Stimulated activated CD8-positive, alpha-beta memory T cell treated with anti-CD3 and anti-CD28 coated beads, Interleukin-12 subunit alpha, Interleukin-12 subunit beta, amount 100 ng/mL, for 4 hours (primary cell): ENCODE results near the gene TTC7B.

Source experiments
- DNase-seq: peaks from one replicate; pipeline ENCODE4 v3.0.0-alpha.2; 2020; ENCODE audit warnings: low read depth

TTC7B gene

DNA sequence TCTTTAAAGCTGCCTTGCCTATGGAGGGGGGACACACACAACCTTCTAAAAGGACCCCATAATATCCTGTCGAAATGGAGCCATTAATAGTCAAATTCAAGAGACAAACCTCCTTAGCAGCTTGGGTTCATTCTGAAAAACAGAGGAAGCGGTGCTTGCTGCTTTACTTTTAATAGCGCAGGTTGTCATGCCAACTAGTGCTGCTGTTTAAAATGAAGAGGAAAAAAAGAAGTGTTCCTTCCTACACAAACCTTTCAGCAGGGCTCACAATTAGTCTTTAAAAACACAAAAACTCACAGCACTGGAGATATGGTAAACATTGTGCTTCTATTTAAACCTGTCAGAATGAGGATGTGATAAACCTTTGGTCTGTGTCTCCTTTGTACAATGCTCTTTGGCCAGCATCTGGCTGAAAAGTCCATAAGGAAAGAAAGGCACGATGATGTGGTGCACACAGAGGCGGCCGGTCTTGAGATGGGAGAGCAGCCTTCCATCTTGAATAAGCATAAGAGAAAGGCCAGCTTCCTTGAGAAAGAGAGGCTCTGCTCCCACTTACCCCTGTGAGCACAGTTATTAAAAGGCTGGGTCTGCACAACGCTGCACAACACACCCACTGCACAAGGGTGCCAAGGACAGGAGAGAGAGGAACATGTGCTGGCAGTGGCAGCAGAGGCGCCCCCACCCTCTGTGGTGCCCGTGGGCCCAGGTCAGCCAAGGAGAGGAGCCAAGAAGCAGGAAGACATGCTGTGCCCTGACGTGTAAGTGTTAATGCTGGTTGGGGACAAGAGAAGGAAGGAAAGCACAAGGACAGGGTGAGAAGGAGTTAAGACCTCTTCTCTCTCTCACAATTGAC lies 144.6 kb downstream of the TTC7B start:
- no peak for DNase-seq

DNA sequence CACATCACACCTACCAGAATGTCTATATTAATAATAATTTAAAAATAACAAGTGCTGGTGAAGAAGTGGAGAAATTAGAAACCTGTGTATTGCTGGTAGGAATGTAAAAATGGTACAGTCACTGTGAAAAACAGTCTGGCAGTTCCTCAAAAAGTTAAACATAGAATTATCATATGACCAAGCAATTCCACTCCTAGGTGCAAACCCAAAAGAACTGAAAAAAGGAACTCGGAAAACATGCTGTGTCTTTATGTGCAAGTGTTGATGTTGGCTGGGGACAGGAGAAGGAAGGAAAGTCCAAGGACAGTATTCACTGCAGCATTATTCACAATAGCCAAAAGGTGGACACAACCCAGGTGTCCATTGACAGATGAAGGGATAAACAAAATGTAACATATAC lies 146.5 kb downstream of the TTC7B start:
- DNase-seq: no peak

DNA sequence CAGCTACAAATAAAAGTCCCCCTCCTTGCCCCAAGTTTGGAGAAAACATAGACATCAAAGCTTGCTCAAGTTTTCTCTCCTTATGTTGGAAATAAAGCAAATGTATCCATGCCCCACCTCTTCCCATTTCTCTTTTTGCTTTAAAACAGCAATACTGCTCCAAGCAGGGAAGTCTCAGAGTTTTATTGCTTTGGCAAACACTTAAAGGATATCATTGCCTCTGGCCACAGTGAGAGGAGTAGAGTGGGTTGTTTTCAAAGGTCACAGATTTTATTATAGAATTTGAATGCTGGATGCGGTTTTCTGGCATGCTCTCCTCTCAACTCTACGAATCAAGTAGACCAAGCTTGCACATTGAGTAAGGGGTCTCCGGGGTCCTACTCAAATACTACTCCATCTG lies 149.7 kb downstream of the TTC7B start:
- DNase-seq: no peak

DNA sequence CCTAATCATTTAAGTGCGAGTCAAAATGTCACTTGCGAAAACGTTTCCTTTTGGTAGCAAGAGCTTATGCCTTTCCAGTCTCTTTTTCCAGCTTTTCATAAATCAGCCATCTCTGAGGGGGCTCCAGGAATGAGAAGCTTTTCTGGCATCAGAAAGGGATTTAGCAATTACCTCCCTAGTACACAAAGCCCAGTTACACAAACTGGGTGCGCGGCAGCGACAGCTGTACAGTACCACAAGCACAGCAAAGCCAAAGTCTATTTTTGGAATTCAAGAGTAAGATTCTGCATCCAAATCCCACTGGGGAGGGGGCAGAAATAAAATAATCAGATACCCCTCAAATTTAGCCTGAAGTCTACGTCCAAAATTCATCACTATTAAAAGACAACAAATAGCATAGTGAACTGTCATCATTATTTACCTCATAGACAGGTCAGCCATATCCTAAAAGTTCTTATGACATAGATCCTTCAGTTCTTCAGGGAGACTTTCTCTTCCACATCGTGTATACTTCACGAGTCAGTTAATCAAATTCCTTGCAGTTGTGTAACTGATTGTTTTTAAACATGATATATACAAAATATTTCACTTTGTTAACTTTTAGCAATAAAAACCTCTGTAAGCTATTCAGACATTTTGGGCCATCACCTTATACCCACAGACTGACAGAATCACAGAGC lies 150.8 kb downstream of the TTC7B start:
- DNase-seq: no peak

DNA sequence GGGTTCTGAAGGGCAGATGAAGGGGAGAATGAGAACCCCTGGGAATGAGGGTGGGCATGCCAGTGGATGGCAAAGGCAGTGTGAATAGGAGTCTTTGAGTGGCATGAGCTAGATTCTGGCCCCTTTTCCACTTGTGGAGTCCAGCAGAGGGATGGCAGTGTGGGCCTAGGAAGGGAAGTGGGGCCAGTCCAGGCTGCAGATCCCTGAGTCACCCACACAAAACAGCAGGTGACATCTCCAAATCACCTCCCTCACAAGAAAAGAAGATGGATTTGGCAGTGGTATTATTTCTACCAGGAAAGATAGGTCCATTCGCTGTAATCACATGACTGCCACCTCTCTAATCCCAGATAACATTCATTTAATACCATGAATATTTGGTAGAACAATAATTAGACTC lies 151.3 kb downstream of the TTC7B start:
- no peak for DNase-seq

DNA sequence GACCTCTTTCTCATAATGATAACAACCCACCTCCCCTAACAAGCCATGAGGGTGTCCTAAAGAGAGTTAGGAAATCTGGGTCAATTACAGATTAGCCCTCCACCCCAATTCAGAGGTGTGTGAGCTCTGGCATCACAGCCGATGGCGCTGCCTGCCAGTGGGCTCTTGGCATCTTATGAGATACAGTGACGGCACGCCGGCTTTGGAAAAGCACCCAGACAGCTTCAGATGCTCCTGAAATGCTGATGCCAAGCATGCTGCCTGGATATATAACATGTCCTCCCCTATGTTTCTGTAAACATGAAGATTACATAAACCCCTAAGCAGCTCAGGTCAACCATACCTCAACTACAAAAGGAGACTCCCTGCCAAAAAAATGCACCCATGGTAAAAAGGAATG lies 152.6 kb downstream of the TTC7B start:
- no peak for DNase-seq

DNA sequence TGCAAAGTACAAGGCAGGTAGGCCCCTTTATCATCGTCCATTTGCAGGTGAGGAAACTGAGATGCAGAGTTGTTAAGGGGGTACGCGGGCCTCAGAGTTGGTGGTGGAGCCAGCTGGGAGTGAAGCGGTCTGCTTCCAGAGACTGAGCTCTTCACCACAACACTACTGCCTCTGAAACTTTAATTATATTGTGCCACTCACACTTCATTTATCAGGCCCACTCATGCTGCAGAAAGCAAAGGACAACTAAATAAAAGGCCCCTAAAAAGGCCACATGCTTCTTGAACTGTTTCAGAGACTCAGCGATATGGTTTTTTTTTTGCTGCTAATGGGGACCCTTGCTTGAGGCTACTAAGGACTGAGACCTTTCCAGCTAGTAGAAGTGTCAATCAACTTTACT lies 153.1 kb downstream of the TTC7B start:
- DNase-seq: no peak

DNA sequence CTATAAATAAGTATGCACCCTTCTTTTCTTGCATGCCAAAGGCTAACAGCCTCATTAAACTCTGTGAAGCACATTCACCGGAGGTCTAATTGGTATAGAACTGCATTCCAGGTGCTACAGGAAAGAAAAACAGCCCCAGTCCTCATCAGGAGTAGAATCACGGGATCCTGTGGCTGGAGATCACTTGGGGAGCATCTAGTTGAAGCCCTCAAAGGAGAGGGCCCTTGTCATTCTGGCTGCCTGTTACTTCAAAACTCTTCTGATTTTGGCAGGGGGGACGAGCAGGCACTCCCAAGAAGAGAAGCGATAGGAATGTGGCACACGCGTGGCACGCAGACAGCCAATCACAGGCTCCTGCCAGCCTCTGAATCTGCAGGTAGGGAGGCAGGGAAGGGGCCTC lies 154.4 kb downstream of the TTC7B start:
- no peak for DNase-seq

DNA sequence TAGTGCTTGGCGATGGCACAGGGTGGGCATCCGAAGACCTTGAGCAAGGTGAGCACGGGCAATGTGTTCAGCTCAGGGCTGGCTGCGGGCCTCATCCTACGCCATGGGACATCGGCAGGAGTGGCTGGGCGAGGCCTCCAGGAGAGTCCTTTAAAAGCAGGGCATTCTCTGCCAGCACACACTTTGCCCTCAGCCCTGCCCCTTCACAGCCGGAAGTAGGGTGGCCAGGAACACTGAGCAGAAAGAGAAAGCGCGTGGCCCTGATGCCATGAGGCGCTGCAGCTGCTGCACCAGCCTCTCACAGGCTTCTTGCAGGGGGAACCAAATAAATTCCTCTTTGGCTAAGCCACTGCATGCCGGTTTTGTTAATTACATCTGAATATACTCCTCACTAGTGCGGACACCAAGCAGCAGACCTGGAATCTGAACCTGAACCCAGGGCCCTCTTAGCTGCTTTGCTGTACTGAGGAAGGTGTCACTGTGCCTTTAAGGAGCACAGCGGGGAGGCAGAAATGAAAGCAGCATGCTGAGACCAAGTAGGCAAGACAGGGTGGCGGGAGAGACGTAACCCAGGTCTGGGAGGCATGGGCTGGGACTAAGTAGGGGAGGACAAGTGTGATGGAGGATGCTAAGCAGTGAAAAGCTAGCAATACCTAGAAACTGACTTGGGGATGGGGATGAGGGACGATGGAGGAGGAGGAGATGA lies 155.2 kb downstream of the TTC7B start:
- DNase-seq: no peak

DNA sequence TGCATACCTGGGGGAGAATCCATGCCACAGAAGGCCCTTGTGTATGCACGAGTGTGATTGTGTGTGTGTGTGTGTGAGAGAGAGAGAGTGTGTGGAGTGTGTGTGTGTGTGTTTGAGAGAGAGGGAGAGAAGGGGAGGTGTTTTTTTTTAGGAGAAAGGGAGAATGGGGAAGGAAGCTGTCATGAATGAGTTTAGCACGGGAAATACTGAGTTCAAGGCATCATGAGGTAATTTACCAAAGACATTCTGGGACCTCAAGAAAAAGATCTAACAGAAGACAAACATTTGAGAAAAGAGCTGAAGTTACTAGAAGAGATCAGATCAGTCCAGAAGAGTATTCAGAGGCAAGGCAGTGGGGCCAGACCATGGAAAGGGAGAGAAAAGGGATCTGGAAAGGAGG lies 157.1 kb downstream of the TTC7B start:
- DNase-seq: no peak

DNA sequence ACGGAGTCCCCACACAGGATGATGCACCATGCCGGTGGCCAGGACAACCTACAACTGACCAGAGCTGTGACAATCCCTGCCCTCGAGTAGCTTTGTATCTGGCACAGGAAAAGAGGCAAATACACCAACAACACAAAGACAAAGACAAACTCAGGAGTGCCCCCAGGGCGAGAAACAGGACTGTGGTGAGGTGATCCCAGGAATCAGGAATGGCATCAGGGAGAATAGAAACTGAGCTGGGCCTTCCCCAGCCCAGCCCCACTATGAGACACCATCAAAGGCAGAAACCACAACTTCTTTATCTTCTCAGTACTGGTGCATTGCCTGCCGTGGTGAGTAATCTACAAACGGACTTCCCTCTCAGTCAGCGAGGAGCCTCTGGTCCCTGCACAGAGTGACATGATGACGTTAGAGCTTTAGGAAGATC lies 157.7 kb downstream of the TTC7B start:
- no peak for DNase-seq

DNA sequence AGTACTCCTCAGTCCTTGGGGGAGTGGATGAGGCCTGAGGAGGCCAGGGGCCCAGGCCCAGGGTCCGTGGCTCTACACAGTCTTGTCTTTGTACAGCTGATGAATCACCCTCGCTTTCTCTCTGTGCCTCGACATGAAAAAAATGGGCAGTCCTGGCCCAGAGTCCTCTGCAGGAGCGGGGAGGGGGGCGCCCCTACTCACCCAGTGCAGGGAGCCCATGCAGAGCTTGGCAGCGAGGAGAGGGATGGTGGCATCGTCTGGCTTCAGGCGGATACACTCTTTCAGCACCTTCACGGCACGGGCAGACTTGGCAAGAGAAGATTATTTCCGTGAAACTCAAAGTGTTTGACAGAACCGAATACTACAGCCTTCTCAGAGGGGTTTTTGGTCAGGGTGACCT lies 159.3 kb downstream of the TTC7B start:
- DNase-seq: no peak

DNA sequence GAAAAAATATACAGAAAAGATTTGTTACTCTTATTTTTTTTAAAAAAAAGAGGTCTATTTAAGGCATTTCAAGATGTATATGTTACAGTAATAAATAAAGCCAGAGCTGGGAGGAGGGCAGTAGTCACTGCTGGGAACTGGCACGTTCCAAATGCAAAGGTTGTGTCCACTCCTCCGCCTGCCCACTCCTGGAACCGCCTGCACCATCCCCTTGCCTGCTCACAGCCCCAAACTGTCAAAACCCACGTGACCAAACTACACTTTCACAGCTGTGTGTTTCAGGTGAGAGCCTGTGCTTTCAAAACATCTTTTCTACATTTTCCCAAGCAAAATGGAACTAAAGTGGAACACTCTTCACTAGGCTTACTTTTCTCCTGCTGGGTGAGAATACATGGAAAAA lies 160.4 kb downstream of the TTC7B start:
- no peak for DNase-seq

DNA sequence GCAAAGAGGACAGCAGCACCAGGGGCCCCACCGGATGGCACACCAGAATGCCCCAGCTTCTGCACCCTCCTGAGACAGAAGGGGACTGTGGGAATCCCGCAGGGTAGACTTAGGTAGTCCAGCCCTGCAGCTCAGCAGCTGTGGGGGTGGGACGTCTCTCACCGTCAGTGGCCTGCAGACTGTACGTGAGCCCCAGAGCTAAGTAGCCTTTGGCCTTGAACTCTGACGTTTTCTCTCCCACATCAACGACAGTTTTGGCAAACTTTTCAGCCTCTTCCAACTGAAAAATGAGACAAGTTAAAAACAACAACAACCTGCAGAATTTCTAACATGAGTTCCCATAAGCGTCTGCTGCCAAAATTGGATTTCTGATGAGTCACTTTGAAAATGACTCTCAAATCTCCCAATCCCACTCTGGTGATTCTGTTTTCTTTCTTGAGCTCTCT lies 161.4 kb downstream of the TTC7B start:
- DNase-seq: no peak

DNA sequence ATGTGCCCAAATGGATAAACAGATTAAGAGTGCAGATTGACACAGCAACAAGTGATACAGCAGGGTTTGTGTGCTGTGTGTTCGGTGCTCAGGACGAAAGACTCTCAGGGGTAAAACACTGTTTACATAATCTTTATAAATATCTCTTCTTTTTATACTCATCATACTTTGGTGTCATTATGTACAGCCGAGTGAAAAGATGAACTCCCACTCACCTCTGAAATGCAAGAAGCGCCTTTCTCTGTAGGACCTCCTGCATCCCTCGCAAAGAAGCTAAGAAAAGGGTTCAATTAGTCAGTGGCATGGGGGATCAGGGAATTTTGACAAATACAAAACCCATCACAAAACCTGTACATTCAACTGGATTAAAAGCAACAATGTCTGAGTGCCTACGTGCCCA lies 163.6 kb downstream of the TTC7B start:
- no peak for DNase-seq

DNA sequence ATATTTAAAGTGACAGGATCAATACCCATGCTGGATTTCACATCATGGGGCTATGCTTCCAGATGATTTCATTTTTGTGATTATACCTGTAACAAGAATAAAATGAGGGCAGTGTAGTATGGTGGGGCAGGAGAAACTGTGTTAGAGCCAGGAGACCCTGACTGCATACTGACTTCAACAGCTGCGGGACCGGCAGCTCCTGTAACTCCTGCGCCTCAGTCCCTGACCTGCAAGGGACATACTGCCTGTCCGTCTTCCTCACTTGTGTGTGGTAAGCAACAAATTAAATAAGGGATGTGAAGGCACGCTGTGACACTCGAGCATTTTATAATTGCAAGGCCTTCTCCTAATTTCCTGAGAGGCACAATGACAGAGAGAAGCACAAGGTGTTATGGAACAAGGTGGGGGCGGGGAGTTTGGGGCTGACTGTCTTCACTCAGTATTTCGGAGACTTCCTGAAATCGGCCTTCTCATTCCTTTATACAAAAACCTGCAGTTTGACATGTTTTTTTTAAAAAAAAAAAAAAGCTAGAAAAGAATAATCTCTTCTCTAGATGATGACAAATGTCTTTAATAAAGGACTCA lies 164.2 kb downstream of the TTC7B start:
- no peak for DNase-seq

DNA sequence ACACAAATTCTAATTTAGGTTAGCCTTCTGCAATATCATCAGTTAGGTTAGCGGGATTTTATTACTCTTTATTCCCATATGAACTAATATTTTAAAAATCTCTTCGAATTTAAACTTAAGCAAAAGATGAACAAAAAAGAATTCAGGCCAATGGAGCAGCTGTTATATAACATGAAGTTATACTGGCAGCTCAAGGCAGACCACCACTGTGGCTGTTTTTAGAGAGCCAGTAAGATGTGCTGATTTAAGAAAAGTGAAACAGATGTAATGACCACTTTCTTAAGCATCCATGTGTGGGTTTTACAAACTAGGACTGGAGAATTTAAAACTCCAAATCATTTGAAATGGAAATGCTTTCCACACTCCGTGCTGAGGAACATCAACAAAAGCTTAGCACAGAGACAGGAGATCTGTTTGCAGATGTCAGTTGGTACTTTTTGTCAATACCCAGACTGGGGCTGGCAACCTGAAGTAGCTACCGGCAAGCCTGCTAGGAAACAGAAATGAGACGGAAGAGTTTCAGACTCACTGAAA lies 164.9 kb downstream of the TTC7B start:
- DNase-seq: no peak

DNA sequence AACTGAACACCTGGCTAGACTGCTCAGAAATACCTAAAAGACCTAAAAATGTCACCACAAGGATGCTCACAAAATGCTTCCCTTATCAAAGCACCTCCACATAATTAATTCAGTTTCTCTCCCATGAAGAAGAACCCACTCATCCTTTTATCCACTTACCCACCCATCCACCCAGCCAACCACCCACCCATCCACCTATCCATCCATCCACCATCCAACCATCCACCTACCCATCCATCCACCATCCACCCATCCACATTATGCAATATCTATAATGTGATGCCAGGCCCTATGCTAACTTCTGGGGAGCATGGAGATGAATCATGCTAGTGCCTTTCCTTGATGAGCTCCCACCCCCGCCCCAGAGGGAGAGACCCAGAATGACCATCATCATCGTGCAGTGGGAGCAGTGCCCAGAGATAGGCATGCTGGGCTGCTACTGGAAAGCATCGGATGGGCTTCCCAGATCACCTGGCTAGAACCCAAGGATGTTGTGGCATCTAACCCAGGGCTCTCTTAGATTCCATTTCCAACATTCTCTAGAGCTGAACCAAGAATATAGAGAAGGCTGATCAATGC lies 166.6 kb downstream of the TTC7B start:
- DNase-seq: no peak

DNA sequence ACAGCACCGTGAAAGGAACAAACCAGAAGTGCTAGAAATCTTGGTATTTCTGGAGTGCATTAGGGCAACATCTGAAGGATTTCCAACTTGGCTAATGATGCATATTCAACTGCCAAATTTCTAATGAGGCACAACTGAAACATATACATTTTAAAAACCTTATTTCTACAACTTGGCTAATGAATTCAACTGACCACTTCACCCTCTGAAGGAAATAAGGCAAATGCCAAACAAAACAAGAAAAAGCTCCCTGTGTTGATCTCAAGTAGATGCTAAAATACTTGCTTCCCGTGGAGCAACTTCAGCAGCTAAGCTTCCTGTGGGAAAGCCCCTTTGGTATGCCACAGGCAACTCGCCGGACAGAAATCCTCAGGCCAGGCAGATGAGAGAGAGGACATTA lies 167.1 kb downstream of the TTC7B start:
- DNase-seq: no peak

DNA sequence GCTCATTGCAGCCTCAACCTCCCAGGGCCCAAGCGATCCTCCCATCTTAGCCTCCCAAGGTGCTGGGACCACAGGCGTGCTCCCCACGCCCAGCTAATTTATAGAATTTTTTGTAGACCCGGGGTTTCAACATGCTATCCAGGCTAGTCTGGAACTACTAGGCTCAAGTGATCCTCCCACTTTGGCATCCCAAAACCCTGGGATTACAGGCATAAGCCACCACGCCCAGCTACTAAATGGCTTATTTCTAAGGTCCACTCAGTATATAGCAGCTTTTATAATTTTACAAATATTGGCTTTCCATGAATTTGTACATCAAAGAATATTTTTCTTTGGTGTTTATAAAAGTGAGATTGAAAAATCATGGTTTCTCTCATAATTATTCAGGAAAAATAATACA lies 167.8 kb downstream of the TTC7B start:
- DNase-seq: no peak

DNA sequence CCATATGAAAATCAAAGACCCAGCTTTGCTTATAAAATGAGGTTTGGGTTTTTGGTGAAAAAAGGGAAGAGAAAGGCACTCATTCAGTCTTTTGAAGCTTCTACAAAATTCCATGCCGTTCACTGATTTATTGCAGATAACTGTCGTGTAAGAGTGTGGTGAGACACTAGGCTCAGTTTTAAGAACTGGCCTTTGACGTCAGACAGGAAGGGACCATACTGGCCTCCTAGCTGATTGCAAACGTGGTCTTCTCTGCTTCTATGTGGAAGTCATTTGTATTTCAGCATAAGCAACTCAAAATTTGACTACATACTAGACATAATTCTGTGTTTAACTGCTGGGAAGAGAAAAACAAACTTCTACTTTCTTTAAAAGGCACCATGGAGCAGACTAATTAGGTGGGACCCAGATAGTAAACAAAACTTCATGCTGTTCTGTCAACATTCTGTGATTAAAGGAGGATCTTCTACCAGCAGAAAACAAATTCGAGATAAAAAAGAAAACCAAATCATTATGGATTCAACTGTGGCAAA lies 168.7 kb downstream of the TTC7B start:
- DNase-seq: no peak
